ENCODE data around the gene GFI1.
"Not testable (repeated sequence)": the region's sequence is repeated elsewhere in the genome, so short reads cannot be mapped to it uniquely, and the experiment has no call there.

GFI1 gene

GRCh38 chr1:92439291-92439690, 47.4 kb downstream of the GFI1 start:
- no peak for DNase-seq
- intact Hi-C loops (cut with DNase I) = no loop called here

GRCh38 chr1:92434572-92434971, 52.2 kb downstream of the GFI1 start:
- intact Hi-C loops (cut with DNase I) = not testable (repeated sequence)

GRCh38 chr1:92430030-92430429, 56.7 kb downstream of the GFI1 start:
- intact Hi-C loops (cut with DNase I) = no loop called here

More at GRCh38 chr1:92434572-92434971, 52.2 kb downstream of the GFI1 start:
- not testable (repeated sequence) for DNase-seq

GRCh38 chr1:92425617-92426016, 61.1 kb downstream of the GFI1 start:
- intact Hi-C loops (cut with DNase I) = no loop called here
- no peak for DNase-seq

More at GRCh38 chr1:92430030-92430429, 56.7 kb downstream of the GFI1 start:
- DNase-seq = no peak
